HG03439 (cell line): ENCODE measurements around the gene TALDO1.

Experiments
- ATAC-seq: cut with Tn5 transposase; IDR thresholded peaks from one replicate; pipeline ENCODE4 v1.9.1; 2021; ENCODE audit warnings: mild to moderate bottlenecking, moderate library complexity; ENCODE audit not compliant: unreplicated experiment

The TALDO1 gene

DNA sequence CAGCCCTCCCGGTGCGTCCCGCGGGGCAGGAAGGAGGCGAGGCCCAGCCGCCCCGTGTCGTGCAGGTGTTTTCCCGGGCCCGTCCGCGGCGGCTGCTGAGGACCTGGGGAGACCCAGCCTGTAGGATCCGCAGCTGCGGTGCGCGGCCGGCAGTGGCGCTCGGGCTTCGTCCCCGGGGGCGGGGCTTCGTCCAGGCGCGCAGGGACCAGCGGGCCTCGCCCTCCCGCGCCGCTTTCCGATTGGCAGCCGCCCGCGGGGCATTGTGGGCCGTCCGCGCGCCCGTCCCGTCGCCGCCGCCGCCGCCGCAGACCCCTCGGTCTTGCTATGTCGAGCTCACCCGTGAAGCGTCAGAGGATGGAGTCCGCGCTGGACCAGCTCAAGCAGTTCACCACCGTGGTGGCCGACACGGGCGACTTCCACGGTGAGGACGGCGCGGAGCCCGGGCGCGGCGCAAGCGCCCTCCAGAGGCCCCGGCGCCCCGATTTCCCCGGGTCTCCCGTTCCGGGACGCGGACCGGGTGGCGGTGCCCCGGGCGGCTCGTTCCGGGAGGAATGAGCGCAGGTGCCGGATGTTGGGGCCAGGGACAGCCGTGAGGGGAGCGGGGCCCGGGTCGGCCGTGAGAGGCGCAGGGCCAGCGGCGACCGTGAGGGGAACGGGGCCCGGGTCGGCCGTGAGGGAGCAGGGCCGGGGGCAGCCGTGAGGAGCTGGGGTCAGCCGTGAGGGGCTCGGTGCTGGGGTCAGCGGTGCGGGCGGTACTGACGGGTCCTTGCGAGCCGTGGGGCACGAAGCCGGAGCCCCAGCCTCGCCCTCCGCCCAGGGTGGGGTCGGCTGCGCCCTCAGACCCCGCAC, at the start of gene TALDO1:
Gene TALDO1, plus strand, starts transcription at position 307 of the 849 bp plus-strand sequence. Its CDS starts 18 bp downstream, at position 325.
- ATAC-seq: peak; percentile 85

GRCh38 chr11:697811-698311, 49.4 kb upstream of the TALDO1 start:
- no peak for ATAC-seq

- ATAC-seq: no peak
Measured at GRCh38 chr11:698493-699115, 48.7 kb upstream of the TALDO1 start.

DNA sequence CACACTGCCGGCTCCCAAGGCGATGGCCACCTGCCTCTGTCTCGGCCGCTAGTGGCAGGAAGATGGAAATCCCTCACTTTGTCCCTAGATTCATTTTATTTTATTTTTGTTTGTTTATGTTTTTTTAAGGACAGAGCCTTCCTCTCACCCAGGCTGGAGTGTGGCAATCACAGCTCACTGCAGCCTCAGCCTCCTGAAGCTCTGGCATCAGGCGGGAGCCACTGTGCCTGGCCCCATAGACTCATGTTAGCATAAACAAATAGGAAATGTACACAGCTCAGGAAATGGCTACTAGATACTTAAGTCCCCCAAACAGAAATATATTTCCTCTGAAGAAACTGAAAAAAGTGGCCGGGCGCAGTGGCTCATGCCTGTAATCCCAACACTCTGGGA, 48.2 kb upstream of the TALDO1 start:
- ATAC-seq: no peak

DNA sequence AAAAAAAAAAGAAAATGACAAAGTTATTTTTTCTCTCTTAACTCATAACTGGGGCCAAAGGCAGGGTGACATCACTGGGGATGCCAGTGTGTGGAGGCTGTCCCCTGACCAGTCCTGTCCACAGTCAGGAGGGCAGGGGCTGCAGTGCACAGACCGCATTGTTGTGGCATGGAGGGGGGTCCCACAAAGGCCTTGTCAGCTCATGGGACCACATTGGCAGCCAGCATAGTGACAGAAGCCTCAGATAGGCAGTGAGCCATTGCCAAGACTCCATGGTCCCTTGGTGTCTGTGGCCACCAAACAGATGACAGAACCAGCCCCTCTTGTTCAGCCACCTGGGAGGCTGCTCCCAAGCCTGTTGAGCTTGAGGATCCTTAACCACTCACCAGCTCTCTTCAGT, 47.5 kb upstream of the TALDO1 start:
- no peak for ATAC-seq

GRCh38 chr11:701741-702461, 45.4 kb upstream of the TALDO1 start:
- no peak for ATAC-seq

- ATAC-seq: no peak
Measured at GRCh38 chr11:702462-703461, 44.5 kb upstream of the TALDO1 start.

GRCh38 chr11:703506-703905, 43.8 kb upstream of the TALDO1 start:
- no peak for ATAC-seq

GRCh38 chr11:704228-704674, 43.0 kb upstream of the TALDO1 start:
- ATAC-seq: no peak

- no peak for ATAC-seq
Measured at GRCh38 chr11:704781-705645, 42.3 kb upstream of the TALDO1 start.

- no peak for ATAC-seq
Measured at GRCh38 chr11:705646-706438, 41.4 kb upstream of the TALDO1 start, which contains the start of gene EPS8L2. Gene EPS8L2 (plus strand): TSS chr11:706231. CDS start chr11:709408, 3,177 bp downstream.

- no peak for ATAC-seq
Measured at GRCh38 chr11:706439-706956, 40.8 kb upstream of the TALDO1 start.

DNA sequence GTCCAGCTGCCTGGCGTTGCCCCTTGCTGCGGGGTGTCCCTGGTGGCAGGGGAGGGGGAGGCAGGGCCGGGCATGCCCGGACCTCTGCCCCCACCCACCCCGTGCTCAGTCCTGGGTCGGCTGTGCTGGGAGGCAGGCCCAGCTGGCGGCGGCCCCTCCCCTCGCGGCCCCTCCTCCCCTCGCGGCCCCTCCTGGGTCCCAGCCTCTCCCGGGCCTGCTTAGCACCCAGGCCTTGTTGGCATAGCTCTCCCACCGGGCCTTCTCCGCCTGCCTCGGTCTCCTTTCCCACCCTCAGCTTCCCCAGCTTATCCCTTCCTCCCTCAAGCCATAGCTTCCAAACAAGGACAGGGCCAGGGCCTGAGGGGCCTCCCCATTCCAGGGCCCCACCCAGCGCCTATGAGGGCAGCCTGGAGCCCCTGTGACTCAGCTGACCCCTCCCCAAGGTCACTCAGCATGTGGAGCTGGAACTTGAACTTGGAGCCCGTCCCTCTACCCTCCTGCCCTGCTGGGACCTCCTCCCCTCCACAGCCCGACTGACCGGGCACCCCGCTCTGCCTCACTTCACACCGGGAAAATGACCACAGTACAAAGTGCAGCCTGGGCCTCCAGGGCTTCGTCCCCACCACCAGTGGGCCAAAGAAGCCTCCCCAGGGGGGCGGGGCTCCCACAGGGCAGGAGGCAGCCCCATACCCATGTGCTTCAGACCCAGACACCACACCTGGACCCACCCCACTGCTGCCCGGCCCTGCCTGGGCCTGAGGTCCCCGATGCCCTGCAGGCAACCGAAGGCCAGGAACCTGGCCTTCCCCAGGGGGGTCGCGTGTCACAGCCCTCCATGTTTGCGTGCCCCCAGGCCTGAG, 40.1 kb upstream of the TALDO1 start:
- no peak for ATAC-seq

DNA sequence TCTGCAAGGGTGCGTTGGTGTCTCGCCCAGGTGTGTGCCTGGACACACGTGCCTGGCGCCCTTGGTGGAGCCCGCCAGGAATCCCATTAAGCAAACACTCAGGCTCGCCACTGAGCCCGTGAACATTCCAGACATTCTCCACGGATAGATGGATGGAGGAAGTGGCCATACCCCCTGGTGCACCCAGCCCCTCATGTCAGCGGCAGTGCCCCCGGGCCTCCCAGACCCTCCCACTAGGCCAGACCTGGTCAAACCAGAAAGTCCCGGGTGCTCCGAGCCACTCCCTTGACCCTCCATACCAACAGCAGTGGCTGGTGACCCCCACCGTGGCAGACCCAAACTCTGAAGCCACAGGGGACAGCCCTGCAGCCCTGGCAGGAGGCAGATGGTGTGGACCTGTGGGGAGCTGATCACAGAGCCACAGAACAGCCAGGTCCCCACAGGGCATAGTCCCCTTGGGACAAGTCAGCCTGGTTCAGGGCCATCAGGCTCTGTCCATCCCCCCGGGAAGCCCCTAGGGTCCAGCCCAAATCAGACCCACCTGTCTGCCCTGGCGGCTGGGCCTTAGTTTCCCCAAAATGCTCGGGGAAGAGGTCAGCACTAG, 39.3 kb upstream of the TALDO1 start:
- no peak for ATAC-seq

- no peak for ATAC-seq
Measured at GRCh38 chr11:708511-708910, 38.8 kb upstream of the TALDO1 start.

- no peak for ATAC-seq
Measured at GRCh38 chr11:709109-709997, 37.9 kb upstream of the TALDO1 start.
